Measurements from ENCODE around the gene SUOX. TPM values are rescaled to one million over a fixed set of nuclear protein-coding genes. Genes with fewer than 3 reads are reported as not detected.
"Not testable (repeated sequence)": the region's sequence is repeated elsewhere in the genome, so short reads cannot be mapped to it uniquely, and the experiment has no call there.

The SUOX gene
- polyA plus RNA-seq, 1 of the 3 experiments (the other 2 are of a cell fraction), result 23.2 TPM

DNA sequence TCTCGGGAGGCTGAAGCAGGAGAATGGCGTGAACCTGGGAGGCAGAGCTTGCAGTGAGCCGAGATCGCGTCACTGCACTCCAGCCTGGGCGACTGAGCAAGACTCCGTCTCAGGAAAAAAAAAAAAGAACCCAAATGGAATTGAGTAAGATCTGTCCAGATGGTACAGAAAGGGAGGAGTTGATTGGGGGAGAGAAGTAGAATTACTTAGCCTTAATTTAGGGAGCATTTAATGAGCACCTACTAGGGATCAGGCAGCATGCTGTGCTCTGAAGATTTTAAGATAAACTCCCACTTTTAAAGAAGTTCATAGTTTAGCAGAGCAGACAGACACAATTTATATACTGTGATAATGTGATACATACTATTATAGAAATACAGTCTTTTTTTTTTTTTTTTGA is 18.7 kb upstream of the SUOX start:
- H3K9me3 ChIP-seq, result no peaks in the 10 kb centered on the region
- no peaks in the 10 kb centered on the region for H3K9me2 ChIP-seq
- no peak overlapping the region for H3K9ac ChIP-seq
- H3K79me2 ChIP-seq (ENCODE audit: insufficient read depth), result peaks cover 73% of the 10 kb centered on the region
- H3K4me2 ChIP-seq, result no peak overlapping the region
- peaks cover 9 to 40% of the 10 kb centered on the region in 2 experiments for H3K36me3 ChIP-seq (replicated peaks in 1 of 2; ENCODE audit: control insufficient read depth in 1 of 2, insufficient read depth in 2 of 2, low read length in 1 of 2)
- H2AFZ ChIP-seq (ENCODE audit: low read depth), result no peak overlapping the region
- H3K27ac ChIP-seq (ENCODE audit: low read depth in 2 of 2, low read length in 1 of 2), result no peak overlapping the region
- no peaks in the 10 kb centered on the region for H4K20me1 ChIP-seq (ENCODE audit: insufficient read depth)
- 96% methylated on average over 7 of the region's 7 CpGs for WGBS (ENCODE audit: low lambda C conversion rate)
- no peak overlapping the region for H3K4me3 ChIP-seq (ENCODE audit: low read depth in 2 of 2, low read length in 1 of 2)
- ChIA-PET POLR2A (interaction anchor here (1.2 kb wide), 1 partner anchor 8 kb away, joined by 3 read pairs; no protein-coding TSS in a partner anchor), CTCF (interaction anchor here (1.2 to 4.4 kb wide), 2 partner anchors 17 to 51 kb away, joined by 4 to 22 read pairs; no protein-coding TSS in a partner anchor)
- TF ChIP-seq NFIC (IDR thresholded peaks at IDR 0.05; ENCODE audit: borderline replicate concordance) (no peak), RCOR1 (IDR thresholded peaks at IDR 0.05; ENCODE audit: low read length) (no peak), ELF1 (IDR thresholded peaks at IDR 0.05) (no peak), FOXM1 (IDR thresholded peaks at IDR 0.05; ENCODE audit: low read depth) (no peak)
- TF ChIP-seq, protein P1, sequence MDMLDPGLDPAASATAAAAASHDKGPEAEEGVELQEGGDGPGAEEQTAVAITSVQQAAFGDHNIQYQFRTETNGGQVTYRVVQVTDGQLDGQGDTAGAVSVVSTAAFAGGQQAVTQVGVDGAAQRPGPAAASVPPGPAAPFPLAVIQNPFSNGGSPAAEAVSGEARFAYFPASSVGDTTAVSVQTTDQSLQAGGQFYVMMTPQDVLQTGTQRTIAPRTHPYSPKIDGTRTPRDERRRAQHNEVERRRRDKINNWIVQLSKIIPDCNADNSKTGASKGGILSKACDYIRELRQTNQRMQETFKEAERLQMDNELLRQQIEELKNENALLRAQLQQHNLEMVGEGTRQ (IDR thresholded peaks at IDR 0.05; ENCODE audit: borderline replicate concordance, low read depth, low read length), result no peak
- TF ChIP-seq, protein P2, sequence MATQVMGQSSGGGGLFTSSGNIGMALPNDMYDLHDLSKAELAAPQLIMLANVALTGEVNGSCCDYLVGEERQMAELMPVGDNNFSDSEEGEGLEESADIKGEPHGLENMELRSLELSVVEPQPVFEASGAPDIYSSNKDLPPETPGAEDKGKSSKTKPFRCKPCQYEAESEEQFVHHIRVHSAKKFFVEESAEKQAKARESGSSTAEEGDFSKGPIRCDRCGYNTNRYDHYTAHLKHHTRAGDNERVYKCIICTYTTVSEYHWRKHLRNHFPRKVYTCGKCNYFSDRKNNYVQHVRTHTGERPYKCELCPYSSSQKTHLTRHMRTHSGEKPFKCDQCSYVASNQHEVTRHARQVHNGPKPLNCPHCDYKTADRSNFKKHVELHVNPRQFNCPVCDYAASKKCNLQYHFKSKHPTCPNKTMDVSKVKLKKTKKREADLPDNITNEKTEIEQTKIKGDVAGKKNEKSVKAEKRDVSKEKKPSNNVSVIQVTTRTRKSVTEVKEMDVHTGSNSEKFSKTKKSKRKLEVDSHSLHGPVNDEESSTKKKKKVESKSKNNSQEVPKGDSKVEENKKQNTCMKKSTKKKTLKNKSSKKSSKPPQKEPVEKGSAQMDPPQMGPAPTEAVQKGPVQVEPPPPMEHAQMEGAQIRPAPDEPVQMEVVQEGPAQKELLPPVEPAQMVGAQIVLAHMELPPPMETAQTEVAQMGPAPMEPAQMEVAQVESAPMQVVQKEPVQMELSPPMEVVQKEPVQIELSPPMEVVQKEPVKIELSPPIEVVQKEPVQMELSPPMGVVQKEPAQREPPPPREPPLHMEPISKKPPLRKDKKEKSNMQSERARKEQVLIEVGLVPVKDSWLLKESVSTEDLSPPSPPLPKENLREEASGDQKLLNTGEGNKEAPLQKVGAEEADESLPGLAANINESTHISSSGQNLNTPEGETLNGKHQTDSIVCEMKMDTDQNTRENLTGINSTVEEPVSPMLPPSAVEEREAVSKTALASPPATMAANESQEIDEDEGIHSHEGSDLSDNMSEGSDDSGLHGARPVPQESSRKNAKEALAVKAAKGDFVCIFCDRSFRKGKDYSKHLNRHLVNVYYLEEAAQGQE (IDR thresholded peaks at IDR 0.05; ENCODE audit: low read depth, low read length), result no peak
- TF ChIP-seq, protein P3, sequence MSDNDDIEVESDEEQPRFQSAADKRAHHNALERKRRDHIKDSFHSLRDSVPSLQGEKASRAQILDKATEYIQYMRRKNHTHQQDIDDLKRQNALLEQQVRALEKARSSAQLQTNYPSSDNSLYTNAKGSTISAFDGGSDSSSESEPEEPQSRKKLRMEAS (IDR thresholded peaks at IDR 0.05; ENCODE audit: low read depth), result no peak
- no peaks in the 10 kb centered on the region for H3K27me3 ChIP-seq (ENCODE audit: insufficient read depth)
- no peak for DNase-seq
- peaks cover 0 to 3% of the 10 kb centered on the region in 2 experiments; a peak in 2 of 4 replicates for H3K4me1 ChIP-seq (ENCODE audit: control insufficient read depth in 1 of 2, insufficient read depth in 2 of 2, low read depth in 1 of 2, low read length in 1 of 2)
- H3F3A ChIP-seq (replicated peaks; ENCODE audit: insufficient read depth), result peaks cover 6% of the 10 kb centered on the region

DNA sequence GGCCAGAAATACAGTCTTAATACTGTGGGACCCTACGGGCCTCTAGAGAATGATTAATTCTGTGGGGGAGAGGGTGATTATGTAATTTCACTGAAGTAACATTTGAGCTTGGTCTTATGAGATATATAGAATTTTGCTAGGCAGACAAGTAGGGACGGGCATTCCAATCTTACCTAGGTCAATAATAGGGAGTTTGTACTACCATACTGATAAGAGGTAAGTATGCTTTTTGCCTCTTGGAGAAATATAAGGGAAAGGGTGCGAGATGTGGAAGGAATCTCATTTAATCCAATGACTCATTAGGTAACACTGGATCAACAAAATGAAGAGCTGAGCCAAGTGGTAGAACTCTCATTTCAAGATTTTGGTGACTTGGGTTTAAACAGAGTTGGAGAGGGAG is 18.0 kb upstream of the SUOX start:
- CTCF ChIA-PET, result interaction anchor here (1.5 to 4.4 kb wide), 2 partner anchors 17 to 183 kb away, joined by 3 to 22 read pairs; no protein-coding TSS in a partner anchor
- no peaks in the 10 kb centered on the region for H3K9me2 ChIP-seq

DNA sequence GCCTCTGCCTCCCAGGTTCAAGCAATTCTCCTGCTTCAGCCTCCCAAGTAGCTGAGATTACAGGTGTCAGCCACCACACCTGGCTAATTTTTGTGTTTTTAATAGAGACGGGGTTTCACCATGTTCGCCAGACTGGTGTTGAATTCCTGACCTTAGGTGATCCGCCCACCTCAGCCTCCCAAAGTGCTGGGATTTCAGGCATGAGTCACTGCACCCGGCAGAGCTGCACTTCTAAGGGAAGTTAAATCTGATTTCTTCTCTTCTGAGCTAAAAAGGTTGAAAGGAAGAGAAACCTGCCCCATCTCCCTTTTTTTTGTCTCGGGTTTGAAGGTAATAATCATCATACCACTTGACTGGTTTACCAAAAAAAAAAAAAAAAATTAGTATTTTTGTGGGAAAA is 15.2 kb upstream of the SUOX start:
- CTCF ChIA-PET, result interaction anchor here (0.8 to 7.0 kb wide), 6 partner anchors 14 to 243 kb away, joined by 3 to 50 read pairs (median 4); no protein-coding TSS in a partner anchor
- POLR2A ChIA-PET, result interaction anchor here (1.6 kb wide), 1 partner anchor 8 kb away, joined by 8 read pairs; the partner anchor contains the start of gene RAB5B
- DNase-seq; H3K4me3 ChIP-seq (ENCODE audit: low read depth in 2 of 2, low read length in 1 of 2); H2AFZ ChIP-seq (ENCODE audit: low read depth); H3K4me1 ChIP-seq (ENCODE audit: control insufficient read depth in 1 of 2, insufficient read depth in 2 of 2, low read depth in 1 of 2, low read length in 1 of 2); H3K27ac ChIP-seq (ENCODE audit: low read depth in 2 of 2, low read length in 1 of 2); H4K20me1 ChIP-seq (ENCODE audit: insufficient read depth); H3K9me3 ChIP-seq; H3F3A ChIP-seq (replicated peaks; ENCODE audit: insufficient read depth); H3K9me2 ChIP-seq; H3K9ac ChIP-seq; H3K27me3 ChIP-seq (ENCODE audit: insufficient read depth); H3K4me2 ChIP-seq: not testable (repeated sequence)
- Histone ChIP-seq H3K36me3 (replicated peaks in 1 of 2; ENCODE audit: control insufficient read depth in 1 of 2, insufficient read depth in 2 of 2, low read length in 1 of 2) (peaks cover 19 to 51% of the 10 kb centered on the region in 2 experiments), H3K79me2 (ENCODE audit: insufficient read depth) (peaks cover 51% of the 10 kb centered on the region; the same call in 1 of the 2 replicates)
- WGBS (ENCODE audit: low lambda C conversion rate), result 74% methylated on average over 5 of the region's 5 CpGs

More for the DNA sequence above, 18.0 kb upstream of the SUOX start:
- Histone ChIP-seq H3K27me3 (ENCODE audit: insufficient read depth) (no peaks in the 10 kb centered on the region), H3K27ac (ENCODE audit: low read depth in 2 of 2, low read length in 1 of 2) (no peak overlapping the region), H3K9me3 (no peaks in the 10 kb centered on the region), H3K79me2 (ENCODE audit: insufficient read depth) (peaks cover 78% of the 10 kb centered on the region), H4K20me1 (ENCODE audit: insufficient read depth) (no peaks in the 10 kb centered on the region), H2AFZ (ENCODE audit: low read depth) (no peak overlapping the region), H3K36me3 (replicated peaks in 1 of 2; ENCODE audit: control insufficient read depth in 1 of 2, insufficient read depth in 2 of 2, low read length in 1 of 2) (peaks cover 9 to 40% of the 10 kb centered on the region in 2 experiments), H3K9ac (no peak overlapping the region), H3K4me2 (no peak overlapping the region), H3F3A (replicated peaks; ENCODE audit: insufficient read depth) (peaks cover 6% of the 10 kb centered on the region), H3K4me3 (ENCODE audit: low read depth in 2 of 2, low read length in 1 of 2) (no peak overlapping the region), H3K4me1 (ENCODE audit: control insufficient read depth in 1 of 2, insufficient read depth in 2 of 2, low read depth in 1 of 2, low read length in 1 of 2) (peaks cover 0 to 3% of the 10 kb centered on the region in 2 experiments; a peak in 2 of 4 replicates)
- TF ChIP-seq RXRA (IDR thresholded peaks at IDR 0.05; ENCODE audit: borderline replicate concordance, low read depth) (no peak), SMC3 (IDR thresholded peaks at IDR 0.05; ENCODE audit: low read depth, low read length) (no peak), JUND (IDR thresholded peaks at IDR 0.05) (no peak), GABPA (IDR thresholded peaks at IDR 0.05; ENCODE audit: low read depth) (no peak)
- TF ChIP-seq, protein P3 (IDR thresholded peaks at IDR 0.05; ENCODE audit: low read depth), result no peak
- POLR2A ChIA-PET, result no interaction called here
- 89% methylated on average over 3 of the region's 3 CpGs for WGBS (ENCODE audit: low lambda C conversion rate)
- DNase-seq, result no peak

All from SK-N-SH (cell line).